ENCODE data around the gene TTC7B.

- TF ChIP-seq CTCF (IDR thresholded peaks at IDR 0.05 in 4 of 5, conservative IDR thresholded peaks at IDR 0.05 in 1 of 5) (no peak), POLR2A (IDR thresholded peaks at IDR 0.05) (no peak)
Measured at GRCh38 chr14:90615517-90616060, 200.6 kb downstream of the TTC7B start.

Data from gastrocnemius medialis (tissue), 4 donors.